Neural progenitor cell (in vitro differentiated cells): Measurements from ENCODE around the gene ARL15. TPM values are rescaled to one million over a fixed set of nuclear protein-coding genes. Genes with fewer than 3 reads are reported as not detected.
"Not testable (repeated sequence)": the region's sequence is repeated elsewhere in the genome, so short reads cannot be mapped to it uniquely, and the experiment has no call there.

Source experiments
- DNase-seq: peaks from one replicate; pipeline ENCODE4 v3.0.0-alpha.2; 2016; ENCODE audit warnings: low spot score
- H2AFZ ChIP-seq: fragments of 200-600 bp; sonication (generic); replicated peaks from 2 replicates; pipeline ENCODE4 v1.6.1; 2016; ENCODE audit warnings: antibody characterized with exemption
- H3F3A ChIP-seq: fragments of 200-600 bp; sonication (generic); 2 replicates; pipeline ENCODE4 v1.6.1; 2016; ENCODE audit warnings: antibody characterized with exemption, low read depth
- H3K27ac ChIP-seq: fragments of 200-600 bp; sonication (generic); 2 replicates; pipeline ENCODE4 v1.5.1; 2016; ENCODE audit warnings: mild to moderate bottlenecking
- H3K27me3 ChIP-seq: fragments of 200-600 bp; sonication (generic); 2 replicates; pipeline ENCODE4 v1.6.1; 2016; ENCODE audit warnings: mild to moderate bottlenecking, moderate library complexity
- H3K36me3 ChIP-seq: fragments of 200-600 bp; sonication (generic); 2 replicates; pipeline ENCODE4 v1.5.1; 2016
- H3K4me1 ChIP-seq: fragments of 200-600 bp; sonication (generic); 2 replicates; pipeline ENCODE4 v1.6.1; 2016; ENCODE audit warnings: mixed run types
- H3K4me2 ChIP-seq: fragments of 200-600 bp; sonication (generic); 2 replicates; pipeline ENCODE4 v1.6.1; 2016
- H3K4me3 ChIP-seq: fragments of 200-600 bp; sonication (generic); 2 replicates; pipeline ENCODE4 v1.5.1; 2016
- H3K79me2 ChIP-seq: fragments of 200-600 bp; sonication (generic); 2 replicates; pipeline ENCODE4 v1.6.1; 2016; ENCODE audit warnings: low read depth
- H3K9ac ChIP-seq: fragments of 200-600 bp; sonication (generic); 2 replicates; pipeline ENCODE4 v1.6.1; 2016
- H3K9me3 ChIP-seq: fragments of 200-600 bp; sonication (generic); 2 replicates; pipeline ENCODE4 v1.5.1; 2016; ENCODE audit warnings: low read depth
- H4K20me1 ChIP-seq: fragments of 200-600 bp; sonication (generic); 2 replicates; pipeline ENCODE4 v1.6.1; 2016; ENCODE audit warnings: low read depth
- H3K27ac Mint-ChIP-seq: 3 replicates; pipeline ENCODE4 v1.8.0; 2021; ENCODE audit warnings: mixed read lengths
- H3K27me3 Mint-ChIP-seq: 2 replicates; pipeline ENCODE4 v1.8.0; 2022; ENCODE audit warnings: low read depth, mild to moderate bottlenecking, inconsistent platforms, moderate library complexity, mixed read lengths; ENCODE audit not compliant: insufficient read depth
- H3K36me3 Mint-ChIP-seq: 3 replicates; pipeline ENCODE4 v1.8.0; 2021; ENCODE audit warnings: mixed read lengths
- H3K4me1 Mint-ChIP-seq: 3 replicates; pipeline ENCODE4 v1.8.0; 2021; ENCODE audit warnings: mixed read lengths
- H3K4me3 Mint-ChIP-seq: 3 replicates; pipeline ENCODE4 v1.8.0; 2021; ENCODE audit warnings: mild to moderate bottlenecking, moderate library complexity, mixed read lengths
- H3K9me3 Mint-ChIP-seq: 3 replicates; pipeline ENCODE4 v1.8.0; 2020; ENCODE audit warnings: mixed read lengths
- EZH2 ChIP-seq: fragments of 200-600 bp; sonication (generic); IDR thresholded peaks from 2 replicates; pipeline ENCODE4 v1.6.1; 2017; ENCODE audit warnings: antibody characterized with exemption, mild to moderate bottlenecking, moderate library complexity
- EZH2phosphoT487 ChIP-seq: fragments of 200-600 bp; sonication (generic); IDR thresholded peaks from 2 replicates; pipeline ENCODE4 v1.6.1; 2017; ENCODE audit warnings: antibody characterized with exemption
- total RNA-seq: library from RNA; depleted of rRNA; stranded (reverse); fragments of >200 nt; gene quantifications from 2 replicates; pipeline ENCODE4 v1.2.3, GENCODE V29; 2015; ENCODE audit warnings: low replicate concordance
- TF ChIP-seq, protein P1 (sequence below): fragments of 200-600 bp; sonication (generic); IDR thresholded peaks from 2 replicates; pipeline ENCODE4 v1.5.1; 2017; ENCODE audit warnings: antibody characterized with exemption, mild to moderate bottlenecking

The ARL15 gene
- total RNA-seq, 1 donor from 2014 or later = 39.1 TPM

- Mint-ChIP-seq H3K27me3 (no peaks in the 10 kb centered on the region), H3K4me1 (no peaks in the 10 kb centered on the region), H3K36me3 (peaks cover 5% of the 10 kb centered on the region), H3K9me3 (peaks cover 3% of the 10 kb centered on the region), H3K27ac (no peak overlapping the region), H3K4me3 (no peak overlapping the region)
- no peak overlapping the region for H3K4me2 ChIP-seq
- no peaks in the 10 kb centered on the region for H3K79me2 ChIP-seq
- no peak overlapping the region for H3K9ac ChIP-seq
- H3K9me3 ChIP-seq = no peaks in the 10 kb centered on the region
- no peak overlapping the region for H3K27ac ChIP-seq
- H2AFZ ChIP-seq = no peak overlapping the region
- no peak overlapping the region for H3K4me3 ChIP-seq
- H3K4me1 ChIP-seq = peaks cover 20% of the 10 kb centered on the region
- DNase-seq = no peak
- no peaks in the 10 kb centered on the region for H4K20me1 ChIP-seq
- no peaks in the 10 kb centered on the region for H3K27me3 ChIP-seq
- TF ChIP-seq, protein P1, sequence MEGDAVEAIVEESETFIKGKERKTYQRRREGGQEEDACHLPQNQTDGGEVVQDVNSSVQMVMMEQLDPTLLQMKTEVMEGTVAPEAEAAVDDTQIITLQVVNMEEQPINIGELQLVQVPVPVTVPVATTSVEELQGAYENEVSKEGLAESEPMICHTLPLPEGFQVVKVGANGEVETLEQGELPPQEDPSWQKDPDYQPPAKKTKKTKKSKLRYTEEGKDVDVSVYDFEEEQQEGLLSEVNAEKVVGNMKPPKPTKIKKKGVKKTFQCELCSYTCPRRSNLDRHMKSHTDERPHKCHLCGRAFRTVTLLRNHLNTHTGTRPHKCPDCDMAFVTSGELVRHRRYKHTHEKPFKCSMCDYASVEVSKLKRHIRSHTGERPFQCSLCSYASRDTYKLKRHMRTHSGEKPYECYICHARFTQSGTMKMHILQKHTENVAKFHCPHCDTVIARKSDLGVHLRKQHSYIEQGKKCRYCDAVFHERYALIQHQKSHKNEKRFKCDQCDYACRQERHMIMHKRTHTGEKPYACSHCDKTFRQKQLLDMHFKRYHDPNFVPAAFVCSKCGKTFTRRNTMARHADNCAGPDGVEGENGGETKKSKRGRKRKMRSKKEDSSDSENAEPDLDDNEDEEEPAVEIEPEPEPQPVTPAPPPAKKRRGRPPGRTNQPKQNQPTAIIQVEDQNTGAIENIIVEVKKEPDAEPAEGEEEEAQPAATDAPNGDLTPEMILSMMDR = no peak
- TF ChIP-seq EZH2 (no peak), EZH2phosphoT487 (no peak)
- no peaks in the 10 kb centered on the region for H3K36me3 ChIP-seq
- peaks cover 6% of the 10 kb centered on the region for H3F3A ChIP-seq
Observed at GRCh38 chr5:53983568-53984460, 326.6 kb downstream of the ARL15 start.

DNA sequence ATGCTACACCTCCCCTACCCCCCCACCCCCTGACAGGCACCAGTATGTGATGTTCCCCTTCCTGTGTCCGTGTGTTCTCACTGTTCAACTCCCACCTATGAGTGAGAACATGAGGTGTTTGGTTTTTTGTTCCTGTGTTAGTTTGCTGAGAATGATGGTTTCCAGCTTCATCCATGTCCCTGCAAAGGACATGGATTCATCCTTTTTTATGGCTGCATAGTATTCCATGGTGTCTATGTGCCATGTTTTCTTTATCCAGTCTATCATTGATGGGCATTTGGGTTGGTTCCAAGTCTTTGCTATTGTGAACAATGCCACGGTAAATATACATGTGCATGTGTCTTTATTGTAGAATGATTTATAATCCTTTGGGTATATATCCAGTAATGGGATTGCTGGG, 328.1 kb downstream of the ARL15 start:
- not testable (repeated sequence) for H3K36me3 ChIP-seq, H3K9me3 Mint-ChIP-seq, H3K9me3 ChIP-seq, H3K27me3 Mint-ChIP-seq, DNase-seq, H3K4me3 Mint-ChIP-seq, H3K27ac Mint-ChIP-seq, H3K4me1 Mint-ChIP-seq, H3K36me3 Mint-ChIP-seq, H3K9ac ChIP-seq, H3F3A ChIP-seq, H3K27ac ChIP-seq, H4K20me1 ChIP-seq, H3K4me3 ChIP-seq, H3K4me2 ChIP-seq, H2AFZ ChIP-seq, H3K79me2 ChIP-seq, H3K27me3 ChIP-seq
- H3K4me1 ChIP-seq = peaks cover 20% of the 10 kb centered on the region

DNA sequence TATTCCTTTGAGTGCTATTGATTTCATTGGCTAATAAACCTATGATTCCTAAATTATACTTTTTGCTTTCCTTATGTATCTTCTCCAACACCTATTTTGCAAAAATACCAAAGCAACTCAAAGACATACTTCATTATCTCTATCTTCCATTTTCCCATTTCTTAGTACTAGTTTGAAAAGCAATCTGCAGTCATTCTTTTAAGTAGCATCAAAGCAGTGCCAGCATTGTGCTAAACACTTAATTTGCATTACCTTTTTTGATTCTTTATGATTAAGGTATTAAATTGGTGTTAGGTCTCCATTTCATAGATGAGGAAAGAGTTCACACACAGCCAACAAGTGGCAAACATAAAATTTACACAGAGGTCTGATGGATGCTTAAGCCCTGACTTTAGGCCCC, 330.3 kb downstream of the ARL15 start:
- Histone ChIP-seq H3K4me2 (no peak overlapping the region), H3K4me3 (no peak overlapping the region), H3K9ac (no peak overlapping the region), H4K20me1 (no peaks in the 10 kb centered on the region), H2AFZ (no peak overlapping the region), H3K27me3 (no peaks in the 10 kb centered on the region), H3F3A (no peaks in the 10 kb centered on the region), H3K4me1 (peaks cover 11% of the 10 kb centered on the region), H3K79me2 (no peaks in the 10 kb centered on the region), H3K36me3 (no peaks in the 10 kb centered on the region), H3K9me3 (no peaks in the 10 kb centered on the region), H3K27ac (no peak overlapping the region)
- Mint-ChIP-seq H3K27ac (no peak overlapping the region), H3K36me3 (peaks cover 7% of the 10 kb centered on the region), H3K9me3 (peaks cover 3% of the 10 kb centered on the region), H3K4me1 (no peaks in the 10 kb centered on the region), H3K27me3 (peaks cover 2% of the 10 kb centered on the region), H3K4me3 (no peak overlapping the region)
- DNase-seq = no peak
- TF ChIP-seq EZH2phosphoT487 = no peak
- TF ChIP-seq EZH2 = no peak
- TF ChIP-seq, protein P1 = no peak

DNA sequence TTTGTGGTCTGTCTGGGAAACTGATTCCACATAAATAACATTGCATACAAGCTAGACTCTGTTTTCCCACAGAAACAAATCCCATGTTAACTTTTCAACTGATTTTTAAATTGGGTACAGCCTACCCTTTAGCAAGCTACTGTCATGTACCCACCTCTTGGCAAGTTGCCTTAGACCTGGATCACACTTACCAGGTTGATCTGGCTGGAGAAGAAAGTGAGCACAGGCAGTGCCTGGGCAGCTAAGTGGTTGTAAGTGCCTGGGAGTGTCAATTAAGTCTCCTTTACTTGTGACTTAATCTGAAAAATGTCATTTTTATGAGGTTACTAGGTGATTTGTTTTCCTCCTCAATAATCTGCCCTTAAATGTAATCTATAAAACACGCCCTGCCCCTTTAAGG, 336.4 kb downstream of the ARL15 start:
- Histone ChIP-seq H3K79me2 (no peaks in the 10 kb centered on the region), H4K20me1 (no peaks in the 10 kb centered on the region), H3F3A (no peaks in the 10 kb centered on the region), H2AFZ (no peak overlapping the region), H3K27me3 (no peaks in the 10 kb centered on the region), H3K4me2 (no peak overlapping the region), H3K36me3 (no peaks in the 10 kb centered on the region), H3K4me3 (no peak overlapping the region), H3K27ac (no peak overlapping the region), H3K4me1 (no peaks in the 10 kb centered on the region), H3K9ac (no peak overlapping the region), H3K9me3 (no peaks in the 10 kb centered on the region)
- DNase-seq = no peak
- no peak overlapping the region for H3K27ac Mint-ChIP-seq
- peaks cover 3% of the 10 kb centered on the region for H3K36me3 Mint-ChIP-seq
- TF ChIP-seq EZH2phosphoT487 (no peak), EZH2 (no peak)
- H3K27me3 Mint-ChIP-seq = peaks cover 2% of the 10 kb centered on the region
- no peaks in the 10 kb centered on the region for H3K9me3 Mint-ChIP-seq
- H3K4me1 Mint-ChIP-seq = no peaks in the 10 kb centered on the region
- no peak overlapping the region for H3K4me3 Mint-ChIP-seq
